Aorta (tissue), 5 donors: ENCODE measurements around the gene MAPT. TPM values are rescaled to one million over a fixed set of nuclear protein-coding genes. Genes with fewer than 3 reads are reported as not detected.

ENCODE experiments used
- ATAC-seq: fragments of 200-7000 bp; cut with Tn5 transposase; one replicate; pipeline ENCODE4 v1.9.1; 2022; ENCODE audit warnings: moderate library complexity; ENCODE audit not compliant: low FRiP score
- DNase-seq, 2 donors: peaks; one replicate each; pipeline ENCODE4 v3.0.0-alpha.2; 2020
- H3K27ac ChIP-seq, 2 donors: one replicate each; pipeline ENCODE4 v1.5.1; 2013; ENCODE audit warnings: low read length in 2 of 2, mild to moderate bottlenecking in 2 of 2, moderate library complexity in 2 of 2, control low read depth in 1 of 2, inconsistent platforms in 1 of 2, low read depth in 1 of 2
- H3K27me3 ChIP-seq, 2 donors: one replicate each; pipeline ENCODE4 v1.6.1; 2013; ENCODE audit warnings: control low read depth in 1 of 2, low read length in 1 of 2, mild to moderate bottlenecking in 1 of 2, moderate library complexity in 1 of 2; ENCODE audit not compliant: insufficient read depth in 2 of 2, control insufficient read depth in 1 of 2
- H3K36me3 ChIP-seq, 2 donors: one replicate each; pipeline ENCODE4 v1.6.1; 2013; ENCODE audit warnings: control low read depth in 1 of 2, low read length in 1 of 2, mild to moderate bottlenecking in 1 of 2; ENCODE audit not compliant: insufficient read depth in 2 of 2, control insufficient read depth in 1 of 2
- H3K4me1 ChIP-seq, 2 donors: one replicate each; pipeline ENCODE4 v1.6.1; 2013; ENCODE audit warnings: low read length in 2 of 2, control low read depth in 1 of 2, mild to moderate bottlenecking in 1 of 2, moderate library complexity in 1 of 2; ENCODE audit not compliant: insufficient read depth in 2 of 2, control insufficient read depth in 1 of 2
- H3K4me3 ChIP-seq, 2 donors: one replicate each; pipeline ENCODE4 v1.5.1; 2013; ENCODE audit warnings: low read length in 2 of 2, control low read depth in 1 of 2, mild to moderate bottlenecking in 1 of 2
- H3K9me3 ChIP-seq: one replicate; pipeline ENCODE4 v1.6.1; 2013; ENCODE audit warnings: mild to moderate bottlenecking, low read length; ENCODE audit not compliant: control insufficient read depth
- WGBS, 2 donors: extraction: QIAGEN DNeasy Blood & Tissue Kit; methylation state at CpG; one replicate each; pipeline ENCODE4 v1.1.7; 2013; 5-methylcytosine and 5-hydroxymethylcytosine counted together
- intact Hi-C, 2 donors: fragments of 100-400 bp; cut with DNase I; formaldehyde crosslinking; loops; one replicate each; pipeline versions ENCODE4 v1.14.2 to v1.15.0; 2022
- polyA plus RNA-seq, 2 donors: library from polyadenylated mRNA; stranded (reverse); fragments of 200-250 nt; gene quantifications; one replicate each; pipeline ENCODE4 v1.2.3, GENCODE V29; 2013
- total RNA-seq, 2 donors: library from RNA; stranded (reverse); fragmentation: NEBNext Ultra II Directional; extraction: Animal tissue kit (Norgen Biotek cat#: 25700); gene quantifications; one replicate each; pipeline ENCODE4 v1.2.1, GENCODE V29; 2021
- donor health status: healthy with polysubstance abuse.
- donor health status: Bipolar disorder and iron deficiency.
- donor health status: DM: no; HTN: no; CAD: no.
- donor health status: DM: no; HTN: no; CAD: no.
- donor health status: DM: yes; HTN: yes; CAD: no.

MAPT gene
- total and polyA plus RNA-seq, 4 donors, result 0.13 to 3.9 (median 0.90) TPM

- H3K27ac ChIP-seq, result no peak overlapping the region
- no peaks in the 10 kb centered on the region for H3K9me3 ChIP-seq
- H3K36me3 ChIP-seq, result no peaks in the 10 kb centered on the region
- H3K4me1 ChIP-seq, result no peaks in the 10 kb centered on the region
- intact Hi-C loops, result no loop called here
- ATAC-seq (no peak), DNase-seq (no peak)
- no peaks in the 10 kb centered on the region for H3K27me3 ChIP-seq
- no peak overlapping the region for H3K4me3 ChIP-seq
- WGBS, 2 donors, result 90 to 91% methylated on average over 14 of the region's 14 CpGs
Measured at GRCh38 chr17:45995627-45996270, 101.4 kb downstream of the MAPT start.

GRCh38 chr17:45996282-45996937 lies 102.1 kb downstream of the MAPT start:
- Histone ChIP-seq H3K36me3 (no peaks in the 10 kb centered on the region), H3K9me3 (no peaks in the 10 kb centered on the region), H3K27me3 (no peaks in the 10 kb centered on the region), H3K4me1 (no peaks in the 10 kb centered on the region), H3K4me3 (no peak overlapping the region), H3K27ac (no peak overlapping the region)
- intact Hi-C loops, result no loop called here
- DNase-seq, result no peak
- ATAC-seq, result no peak
- 91 to 92% methylated on average over 26 to 31 of the region's 31 CpGs for WGBS, 2 donors

- no peaks in the 10 kb centered on the region for H3K36me3 ChIP-seq
- intact Hi-C loops, result no loop called here
- H3K9me3 ChIP-seq, result no peaks in the 10 kb centered on the region
- no peaks in the 10 kb centered on the region for H3K4me1 ChIP-seq
- no peak overlapping the region for H3K4me3 ChIP-seq
- no peaks in the 10 kb centered on the region for H3K27me3 ChIP-seq
- no peak for ATAC-seq
- WGBS, 2 donors, result 92 to 94% methylated on average over 13 of the region's 13 CpGs
- DNase-seq, result no peak
- H3K27ac ChIP-seq, result no peak overlapping the region
Measured at GRCh38 chr17:45997166-45997565, 102.8 kb downstream of the MAPT start.

- 62 to 63% methylated on average over 9 of the region's 9 CpGs for WGBS, 2 donors
- H3K4me1 ChIP-seq, result no peaks in the 10 kb centered on the region
- DNase-seq (peak in 1 of 2 donors; percentile 2), ATAC-seq (no peak)
- H3K27me3 ChIP-seq, result no peaks in the 10 kb centered on the region
- no peak overlapping the region for H3K4me3 ChIP-seq
- no peak overlapping the region for H3K27ac ChIP-seq
- intact Hi-C loops, result no loop called here
- no peaks in the 10 kb centered on the region for H3K9me3 ChIP-seq
- no peaks in the 10 kb centered on the region for H3K36me3 ChIP-seq
Measured at GRCh38 chr17:45997624-45998023, 103.3 kb downstream of the MAPT start.

GRCh38 chr17:45998987-45999899 lies 104.9 kb downstream of the MAPT start, which contains the start of gene STH:
Gene STH, plus strand, starts transcription at chr17:45999250. Its CDS starts 30 bp downstream, at chr17:45999280.
- Histone ChIP-seq H3K27ac (no peak within 1 kb of the TSS), H3K27me3 (no peaks in the 10 kb centered on the region), H3K4me3 (no peak within 1 kb of the TSS), H3K36me3 (no peaks in the 10 kb centered on the region), H3K4me1 (no peaks in the 10 kb centered on the region), H3K9me3 (no peaks in the 10 kb centered on the region)
- DNase-seq (no peak), ATAC-seq (no peak)
- intact Hi-C loops, result no loop called here
- 81 to 82% methylated on average over 8 of the region's 8 CpGs for WGBS, 2 donors

- H3K27me3 ChIP-seq, result no peaks in the 10 kb centered on the region
- H3K36me3 ChIP-seq, result no peaks in the 10 kb centered on the region
- no peaks in the 10 kb centered on the region for H3K9me3 ChIP-seq
- ATAC-seq (no peak), DNase-seq (no peak)
- H3K4me1 ChIP-seq, result no peaks in the 10 kb centered on the region
- intact Hi-C loops, result no loop called here
- H3K4me3 ChIP-seq, result no peak overlapping the region
- 85 to 87% methylated on average over 9 of the region's 9 CpGs for WGBS, 2 donors
- no peak overlapping the region for H3K27ac ChIP-seq
Measured at GRCh38 chr17:45999900-46000290, 105.5 kb downstream of the MAPT start.

GRCh38 chr17:46000292-46000691 lies 105.9 kb downstream of the MAPT start:
- no peak overlapping the region for H3K27ac ChIP-seq
- WGBS, 2 donors, result 77 to 78% methylated on average over 7 of the region's 7 CpGs
- H3K4me3 ChIP-seq, result no peak overlapping the region
- no peaks in the 10 kb centered on the region for H3K4me1 ChIP-seq
- no peak for DNase-seq
- ATAC-seq, result no peak
- no peaks in the 10 kb centered on the region for H3K9me3 ChIP-seq
- no peaks in the 10 kb centered on the region for H3K36me3 ChIP-seq
- intact Hi-C loops, result no loop called here
- H3K27me3 ChIP-seq, result no peaks in the 10 kb centered on the region

GRCh38 chr17:46000757-46001156 lies 106.4 kb downstream of the MAPT start:
- Histone ChIP-seq H3K4me1 (no peaks in the 10 kb centered on the region), H3K4me3 (no peak overlapping the region), H3K27me3 (no peaks in the 10 kb centered on the region), H3K36me3 (no peaks in the 10 kb centered on the region), H3K9me3 (no peaks in the 10 kb centered on the region), H3K27ac (no peak overlapping the region)
- intact Hi-C loops, result no loop called here
- ATAC-seq (no peak), DNase-seq (no peak)
- 56 to 63% methylated on average over 2 of the region's 2 CpGs for WGBS, 2 donors
